ENCODE results near the gene SPA17. TPM values are rescaled to one million over a fixed set of nuclear protein-coding genes. Genes with fewer than 3 reads are reported as not detected.

SPA17 gene
- total RNA-seq, 4 donors from 2014 or later = 1.2 to 7.1 (median 3.3) TPM

DNA sequence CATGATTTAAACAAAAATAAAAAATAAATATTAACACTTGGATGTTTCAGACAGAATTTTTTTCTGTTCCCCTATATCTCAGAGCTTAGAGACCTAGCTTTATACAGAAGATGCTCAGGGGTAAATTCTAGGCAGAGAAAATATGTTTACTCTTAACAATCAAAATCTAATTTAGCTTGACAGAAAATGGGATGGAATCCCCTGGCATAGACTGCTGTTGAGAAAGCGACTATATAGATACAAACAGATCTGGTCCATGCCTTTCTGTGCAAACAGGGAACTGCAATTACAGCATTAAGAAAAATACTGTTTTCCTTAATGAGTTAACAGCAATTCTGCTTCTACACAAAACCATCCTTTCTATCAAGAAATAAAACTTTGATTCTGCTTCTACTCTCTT lies 14.7 kb upstream of the SPA17 start:
- no peaks in the 10 kb centered on the region for H3K9me3 ChIP-seq
- TF ChIP-seq EP300 (IDR thresholded peaks at IDR 0.05) = no peak
- TF ChIP-seq, protein P1, sequence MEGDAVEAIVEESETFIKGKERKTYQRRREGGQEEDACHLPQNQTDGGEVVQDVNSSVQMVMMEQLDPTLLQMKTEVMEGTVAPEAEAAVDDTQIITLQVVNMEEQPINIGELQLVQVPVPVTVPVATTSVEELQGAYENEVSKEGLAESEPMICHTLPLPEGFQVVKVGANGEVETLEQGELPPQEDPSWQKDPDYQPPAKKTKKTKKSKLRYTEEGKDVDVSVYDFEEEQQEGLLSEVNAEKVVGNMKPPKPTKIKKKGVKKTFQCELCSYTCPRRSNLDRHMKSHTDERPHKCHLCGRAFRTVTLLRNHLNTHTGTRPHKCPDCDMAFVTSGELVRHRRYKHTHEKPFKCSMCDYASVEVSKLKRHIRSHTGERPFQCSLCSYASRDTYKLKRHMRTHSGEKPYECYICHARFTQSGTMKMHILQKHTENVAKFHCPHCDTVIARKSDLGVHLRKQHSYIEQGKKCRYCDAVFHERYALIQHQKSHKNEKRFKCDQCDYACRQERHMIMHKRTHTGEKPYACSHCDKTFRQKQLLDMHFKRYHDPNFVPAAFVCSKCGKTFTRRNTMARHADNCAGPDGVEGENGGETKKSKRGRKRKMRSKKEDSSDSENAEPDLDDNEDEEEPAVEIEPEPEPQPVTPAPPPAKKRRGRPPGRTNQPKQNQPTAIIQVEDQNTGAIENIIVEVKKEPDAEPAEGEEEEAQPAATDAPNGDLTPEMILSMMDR (IDR thresholded peaks at IDR 0.05) = no peak
- TF ChIP-seq POLR2A (IDR thresholded peaks at IDR 0.05) = no peak
- H3K27me3 ChIP-seq = no peaks in the 10 kb centered on the region
- no peak overlapping the region for H3K27ac ChIP-seq
- H3K4me1 ChIP-seq = no peaks in the 10 kb centered on the region
- no peak for DNase-seq (ENCODE audit: low spot score in 2 of 2)
- H3K4me3 ChIP-seq = no peak overlapping the region
- H3K36me3 ChIP-seq = peaks cover 0 to 25% (median 0%) of the 10 kb centered on the region in 3 donors
- 86 to 97% methylated on average over 1 of the region's 1 CpG for WGBS, 2 donors

DNA sequence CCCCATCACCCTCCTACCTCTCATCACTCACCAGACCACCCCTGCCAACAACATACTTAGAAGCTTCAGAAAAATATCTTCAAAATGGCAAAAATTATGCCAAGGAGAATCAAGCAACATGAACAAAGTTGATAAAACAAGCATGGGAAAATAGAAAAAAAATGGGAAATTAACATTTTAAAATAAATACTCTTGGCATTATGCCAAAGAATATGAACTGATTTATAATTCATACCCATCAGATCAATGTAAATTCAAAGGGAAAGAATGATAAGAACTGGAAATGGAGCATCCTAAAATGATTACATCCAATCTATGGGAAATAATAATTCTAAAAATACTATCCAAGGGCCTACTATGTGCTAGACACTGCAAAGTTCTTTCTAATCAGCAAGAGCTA lies 12.2 kb upstream of the SPA17 start:
- H3K27ac ChIP-seq = no peak overlapping the region
- DNase-seq (ENCODE audit: low spot score in 2 of 2) = no peak
- TF ChIP-seq, protein P1 (IDR thresholded peaks at IDR 0.05) = no peak
- no peak for TF ChIP-seq EP300 (IDR thresholded peaks at IDR 0.05)
- no peak for TF ChIP-seq POLR2A (IDR thresholded peaks at IDR 0.05)

DNA sequence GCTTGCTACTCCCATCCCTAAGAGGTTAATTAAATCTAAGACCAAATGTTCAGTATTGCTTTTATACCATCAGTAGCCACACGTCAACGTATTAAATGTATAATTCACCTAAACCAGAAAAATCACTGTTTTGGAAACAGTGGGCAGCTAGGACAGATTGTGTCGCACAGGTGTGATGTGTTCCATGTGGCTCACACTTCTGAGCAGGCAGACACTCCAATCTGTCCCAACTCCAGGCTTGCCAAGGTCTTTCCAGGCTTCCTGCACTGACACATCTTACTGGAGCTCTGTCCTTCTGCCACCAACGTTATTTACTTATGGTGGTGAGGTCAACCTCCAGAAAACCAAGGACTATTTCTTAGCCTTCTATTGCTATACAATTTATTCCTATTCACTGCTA lies 11.6 kb upstream of the SPA17 start:
- 82 to 83% methylated on average over 4 of the region's 4 CpGs for WGBS, 2 donors
- Histone ChIP-seq H3K27me3 (no peaks in the 10 kb centered on the region), H3K27ac (no peak overlapping the region), H3K9me3 (no peaks in the 10 kb centered on the region), H3K4me3 (no peak overlapping the region), H3K4me1 (no peaks in the 10 kb centered on the region), H3K36me3 (peaks cover 0 to 37% (median 0%) of the 10 kb centered on the region in 3 donors)
- no peak for DNase-seq (ENCODE audit: low spot score in 2 of 2)
- TF ChIP-seq POLR2A (IDR thresholded peaks at IDR 0.05) (no peak), EP300 (IDR thresholded peaks at IDR 0.05) (no peak)
- TF ChIP-seq, protein P1 (IDR thresholded peaks at IDR 0.05) = no peak

More for the DNA sequence above, 12.2 kb upstream of the SPA17 start:
- Histone ChIP-seq H3K9me3 (no peaks in the 10 kb centered on the region), H3K36me3 (peaks cover 0 to 34% (median 0%) of the 10 kb centered on the region in 3 donors), H3K4me3 (no peak overlapping the region), H3K4me1 (no peaks in the 10 kb centered on the region), H3K27me3 (no peaks in the 10 kb centered on the region)

DNA sequence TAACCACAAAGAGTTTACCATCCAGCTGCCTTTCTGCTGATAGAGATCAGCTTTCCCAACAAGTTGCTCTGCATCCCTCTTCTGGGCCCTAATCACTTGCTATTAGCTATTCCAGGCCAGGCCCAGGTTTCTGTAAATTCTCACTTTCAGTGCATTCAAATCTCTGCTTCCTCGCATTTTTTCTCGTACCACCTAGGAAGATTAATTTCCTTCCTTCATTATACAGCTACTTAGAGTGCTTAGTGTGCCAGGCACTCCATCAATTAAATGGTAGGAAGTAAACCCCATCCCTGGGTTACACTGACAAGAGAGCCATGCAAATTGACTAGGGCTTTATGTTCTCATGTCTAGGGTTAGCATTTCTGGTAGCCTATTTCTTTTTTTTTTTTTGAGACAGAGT lies 9.8 kb upstream of the SPA17 start:
- 89 to 91% methylated on average over 2 of the region's 2 CpGs for WGBS, 2 donors

DNA sequence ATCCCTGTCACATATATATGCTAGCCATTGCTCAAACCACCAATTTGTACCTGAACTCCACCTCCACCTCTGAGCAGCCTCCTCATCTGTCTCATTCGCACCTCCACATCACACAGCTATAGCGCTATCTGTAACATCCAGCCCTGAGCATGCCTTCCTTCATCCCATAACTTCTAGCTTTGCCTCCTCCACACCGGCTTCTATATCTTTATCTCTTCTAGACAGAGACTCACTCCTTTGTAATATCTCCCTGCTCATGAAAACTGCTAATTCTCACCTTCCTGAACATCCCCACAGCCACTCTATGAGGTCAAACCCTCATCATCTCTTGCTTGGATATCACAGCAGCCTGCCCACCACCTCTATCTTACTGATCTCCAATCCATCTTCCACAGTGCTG lies 6.1 kb upstream of the SPA17 start:
- no peak for TF ChIP-seq POLR2A (IDR thresholded peaks at IDR 0.05)
- TF ChIP-seq, protein P1 (IDR thresholded peaks at IDR 0.05) = no peak
- no peak for TF ChIP-seq EP300 (IDR thresholded peaks at IDR 0.05)
- Histone ChIP-seq H3K9me3 (no peaks in the 10 kb centered on the region), H3K27ac (no peak overlapping the region), H3K27me3 (no peaks in the 10 kb centered on the region), H3K4me3 (no peak overlapping the region), H3K36me3 (peaks cover 0 to 34% (median 0%) of the 10 kb centered on the region in 3 donors), H3K4me1 (peaks cover 0 to 3% (median 0%) of the 10 kb centered on the region in 4 donors)
- 95 to 96% methylated on average over 3 of the region's 3 CpGs for WGBS, 2 donors
- DNase-seq (ENCODE audit: low spot score in 2 of 2) = no peak

More for the DNA sequence above, 9.8 kb upstream of the SPA17 start:
- no peaks in the 10 kb centered on the region for H3K4me1 ChIP-seq
- no peak overlapping the region for H3K4me3 ChIP-seq
- no peaks in the 10 kb centered on the region for H3K9me3 ChIP-seq
- no peak for DNase-seq (ENCODE audit: low spot score in 2 of 2)
- peaks cover 0 to 37% (median 0%) of the 10 kb centered on the region in 3 donors for H3K36me3 ChIP-seq
- no peak overlapping the region for H3K27ac ChIP-seq
- TF ChIP-seq, protein P1 (IDR thresholded peaks at IDR 0.05) = no peak
- TF ChIP-seq POLR2A (IDR thresholded peaks at IDR 0.05) (no peak), EP300 (IDR thresholded peaks at IDR 0.05) (no peak)
- no peaks in the 10 kb centered on the region for H3K27me3 ChIP-seq

Data from tibial nerve (tissue), 4 donors.